OCI-LY3 (cell line): ENCODE measurements around the gene DNAJC15.

Experiments
- H2AFZ ChIP-seq: fragments of 200-600, 300-600 bp; shearing (Covaris generic); 2 replicates; pipeline ENCODE4 v1.6.0; 2014; ENCODE audit warnings: antibody characterized with exemption, low read depth, low read length
- H3K27ac ChIP-seq: fragments of 200-600, 300-600 bp; sonication (generic); 2 replicates; pipeline ENCODE4 v1.5.1; 2014; ENCODE audit warnings: mild to moderate bottlenecking, low read length, moderate library complexity, mixed read lengths
- H3K27me3 ChIP-seq: fragments of 200-600, 300-600 bp; sonication (generic); 2 replicates; pipeline ENCODE4 v1.6.1; 2014; ENCODE audit warnings: low read depth, low read length, mixed read lengths
- H3K36me3 ChIP-seq: fragments of 200-600, 300-600 bp; sonication (generic); replicated peaks from 2 replicates; pipeline ENCODE3; 2014; ENCODE audit warnings: low read depth, low read length, mixed read lengths
- H3K4me1 ChIP-seq: fragments of 300-600, 200-600 bp; sonication (generic); 2 replicates; pipeline ENCODE4 v1.6.1; 2014; ENCODE audit warnings: low read length, mixed read lengths
- H3K4me2 ChIP-seq: fragments of 200-600, 300-600 bp; sonication (generic); 2 replicates; pipeline ENCODE4 v1.6.1; 2014; ENCODE audit warnings: low read length, mixed read lengths
- H3K4me3 ChIP-seq: fragments of 300-600, 200-600 bp; sonication (generic); 2 replicates; pipeline ENCODE4 v1.5.1; 2014; ENCODE audit warnings: antibody characterized with exemption, mild to moderate bottlenecking, low read length, moderate library complexity
- H3K79me2 ChIP-seq: fragments of 300-600, 200-600 bp; shearing (Covaris generic); 2 replicates; pipeline ENCODE4 v1.6.1; 2014; ENCODE audit warnings: mild to moderate bottlenecking, low read length, mixed read lengths
- H3K9ac ChIP-seq: fragments of 300-600, 200-600 bp; shearing (Covaris generic); 2 replicates; pipeline ENCODE4 v1.6.0; 2014; ENCODE audit warnings: mild to moderate bottlenecking, low read length, moderate library complexity
- H3K9me3 ChIP-seq: fragments of 200-600, 300-600 bp; shearing (Covaris generic); 2 replicates; pipeline ENCODE4 v1.6.1; 2014; ENCODE audit warnings: low read length, mixed read lengths; ENCODE audit not compliant: insufficient read depth
- H4K20me1 ChIP-seq: fragments of 200-600, 300-600 bp; sonication (generic); 2 replicates; pipeline ENCODE4 v1.6.1; 2016; ENCODE audit warnings: low read length, mixed read lengths; ENCODE audit not compliant: insufficient read depth
- CTCF ChIP-seq: fragments of 200-600, 300-600 bp; sonication (generic); IDR thresholded peaks from 2 replicates; pipeline ENCODE4 v1.5.1; 2014; ENCODE audit warnings: antibody characterized with exemption, low read length, low read depth
- EZH2phosphoT487 ChIP-seq: fragments of 200-600 bp; shearing (Covaris generic); IDR thresholded peaks from 2 replicates; pipeline ENCODE4 v1.6.1; 2018; ENCODE audit warnings: antibody characterized with exemption, mixed run types, low read depth

The DNAJC15 gene

DNA sequence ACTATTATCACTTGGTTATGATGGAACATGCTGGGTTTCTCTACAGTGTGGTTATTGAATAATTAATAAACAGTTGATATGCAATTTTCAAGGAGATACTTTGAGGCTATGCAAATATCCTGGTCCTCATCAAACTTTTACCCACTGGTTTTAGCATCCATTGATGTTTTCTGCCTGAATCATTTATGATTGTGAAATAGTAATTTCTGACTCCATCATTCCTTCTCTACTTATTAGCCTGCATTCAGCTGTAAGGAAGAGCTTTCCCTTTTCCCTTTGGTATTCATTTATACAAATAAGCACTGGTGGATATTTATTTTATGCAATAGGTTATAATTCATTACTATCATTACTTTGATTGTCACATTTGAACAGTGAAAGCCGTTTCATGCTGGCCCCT, 13.9 kb upstream of the DNAJC15 start:
- Histone ChIP-seq H3K9ac (no peak overlapping the region), H3K36me3 (no peaks in the 10 kb centered on the region), H4K20me1 (no peaks in the 10 kb centered on the region), H2AFZ (no peak overlapping the region), H3K4me3 (no peak overlapping the region), H3K27ac (no peak overlapping the region), H3K9me3 (no peaks in the 10 kb centered on the region), H3K4me1 (peaks cover 9% of the 10 kb centered on the region), H3K4me2 (no peak overlapping the region), H3K27me3 (0 out of 2 replicates have a peak, but pooled peaks cover 9% of the 10 kb centered on the region), H3K79me2 (no peaks in the 10 kb centered on the region)
- TF ChIP-seq CTCF (no peak), EZH2phosphoT487 (no peak)

GRCh38 chr13:43014162-43014561, 9.2 kb upstream of the DNAJC15 start:
- H3K79me2 ChIP-seq = no peaks in the 10 kb centered on the region
- H3K27ac ChIP-seq = no peak overlapping the region
- peaks cover 16% of the 10 kb centered on the region for H3K4me1 ChIP-seq
- no peaks in the 10 kb centered on the region for H3K9me3 ChIP-seq
- no peak overlapping the region for H3K4me2 ChIP-seq
- H3K9ac ChIP-seq = no peak overlapping the region
- H2AFZ ChIP-seq = no peak overlapping the region
- TF ChIP-seq EZH2phosphoT487 (no peak), CTCF (no peak)
- H3K4me3 ChIP-seq = no peak overlapping the region
- H4K20me1 ChIP-seq = no peaks in the 10 kb centered on the region
- H3K27me3 ChIP-seq = no peaks in the 10 kb centered on the region
- H3K36me3 ChIP-seq = no peaks in the 10 kb centered on the region

GRCh38 chr13:43016226-43016625, 7.2 kb upstream of the DNAJC15 start:
- Histone ChIP-seq H3K27ac (no peak overlapping the region), H3K27me3 (no peaks in the 10 kb centered on the region), H3K4me3 (no peak overlapping the region), H3K4me1 (peaks cover 22% of the 10 kb centered on the region), H3K4me2 (no peak overlapping the region), H3K9me3 (no peaks in the 10 kb centered on the region), H4K20me1 (no peaks in the 10 kb centered on the region), H3K9ac (no peak overlapping the region), H2AFZ (no peak overlapping the region), H3K79me2 (no peaks in the 10 kb centered on the region), H3K36me3 (no peaks in the 10 kb centered on the region)
- TF ChIP-seq CTCF = no peak
- TF ChIP-seq EZH2phosphoT487 = no peak

DNA sequence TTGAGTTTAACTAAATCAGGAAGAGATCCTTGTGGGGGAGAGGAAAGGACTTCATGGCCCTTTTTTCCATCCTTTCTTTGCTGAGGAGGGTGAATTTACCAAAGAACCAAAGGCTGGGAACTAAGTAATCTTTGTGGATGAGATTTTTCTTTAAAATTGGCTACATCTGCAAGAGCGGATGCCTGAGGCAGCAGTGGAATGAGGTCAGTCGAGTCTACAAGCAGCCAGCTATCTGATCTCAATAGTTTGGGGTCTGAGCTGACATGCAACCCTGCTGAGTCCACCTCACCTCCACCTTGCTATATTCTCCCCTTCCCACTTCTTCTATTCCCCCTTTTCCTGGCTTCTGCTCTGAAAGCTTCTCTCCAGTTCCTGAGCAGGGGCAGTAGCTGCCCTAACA, 3.6 kb upstream of the DNAJC15 start:
- H3K9me3 ChIP-seq = no peaks in the 10 kb centered on the region
- no peaks in the 10 kb centered on the region for H3K27me3 ChIP-seq
- H3K27ac ChIP-seq = no peak overlapping the region
- TF ChIP-seq EZH2phosphoT487 (no peak), CTCF (no peak)
- H2AFZ ChIP-seq = no peak overlapping the region
- H3K4me1 ChIP-seq = peaks cover 23% of the 10 kb centered on the region
- no peak overlapping the region for H3K9ac ChIP-seq
- H3K79me2 ChIP-seq = peaks cover 14% of the 10 kb centered on the region
- no peak overlapping the region for H3K4me3 ChIP-seq
- no peaks in the 10 kb centered on the region for H4K20me1 ChIP-seq
- no peaks in the 10 kb centered on the region for H3K36me3 ChIP-seq
- no peak overlapping the region for H3K4me2 ChIP-seq
